ENCODE data around the gene DNAJC4. TPM values are rescaled to one million over a fixed set of nuclear protein-coding genes. Genes with fewer than 3 reads are reported as not detected.

Gene DNAJC4
- total RNA-seq, 1 experiment from 2014 or later: 24.2 TPM

GRCh38 chr11:64258946-64259532 is 28.7 kb downstream of the DNAJC4 start:
- no peaks in the 10 kb centered on the region for H3K23me2 ChIP-seq (ENCODE audit: insufficient read length, low read depth, low read length, poor library complexity, severe bottlenecking)
- H3K79me2 ChIP-seq (ENCODE audit: insufficient read depth, low read length): no peaks in the 10 kb centered on the region
- DNase-seq: no peak
- H2BK120ac ChIP-seq (ENCODE audit: low read depth, low read length, poor library complexity, severe bottlenecking): no peak overlapping the region
- Mint-ChIP-seq H3K4me1 (peaks cover 0 to 8% of the 10 kb centered on the region in 2 experiments; a peak in 3 of 4 replicates), H3K27ac (no peak overlapping the region), H3K27me3 (ENCODE audit: low read depth) (no peaks in the 10 kb centered on the region), H3K4me3 (no peak overlapping the region), H3K36me3 (ENCODE audit: insufficient read depth in 1 of 3, low read depth in 3 of 3) (peaks cover 46 to 86% (median 71%) of the 10 kb centered on the region in 3 experiments), H3K9me3 (no peaks in the 10 kb centered on the region)
- no peak overlapping the region for H2AK5ac ChIP-seq (ENCODE audit: insufficient read length, low read length)
- no peak overlapping the region for H4K8ac ChIP-seq (replicated peaks; ENCODE audit: insufficient read length, low read depth, low read length)
- no peaks in the 10 kb centered on the region for H3K79me1 ChIP-seq (ENCODE audit: insufficient read depth, low read depth, low read length, poor library complexity, severe bottlenecking)
- H4K20me1 ChIP-seq (ENCODE audit: control insufficient read depth, insufficient read depth, insufficient read length): no peaks in the 10 kb centered on the region
- no peak overlapping the region for H3K27ac ChIP-seq (ENCODE audit: insufficient read length, low read depth, low read length)
- no CpG with 5 or more reads among the region's 32 CpGs for WGBS (ENCODE audit: extremely low coverage, insufficient read length, low lambda C conversion rate)
- H3K4ac ChIP-seq (ENCODE audit: low read depth, low read length): no peak overlapping the region
- TF ChIP-seq CTCF (conservative IDR thresholded peaks at IDR 0.05): no peak
- no peaks in the 10 kb centered on the region for H3K27me3 ChIP-seq (ENCODE audit: insufficient read depth, low read length)
- no peak overlapping the region for H3K18ac ChIP-seq (ENCODE audit: insufficient read length, low read depth, low read length)
- H3K4me2 ChIP-seq (ENCODE audit: insufficient read depth, insufficient read length, low read length): no peak overlapping the region
- H3K56ac ChIP-seq (ENCODE audit: insufficient read length, low read depth, low read length): no peak overlapping the region
- H3K9me3 ChIP-seq (ENCODE audit: control insufficient read depth, low read depth, low read length): no peaks in the 10 kb centered on the region
- H2BK15ac ChIP-seq (ENCODE audit: low read depth, low read length): no peak overlapping the region
- H4K5ac ChIP-seq (ENCODE audit: insufficient read length, low read depth, low read length): no peak overlapping the region
- no peak overlapping the region for H3K23ac ChIP-seq (ENCODE audit: insufficient read length, low read depth, low read length)
- H2BK5ac ChIP-seq (ENCODE audit: insufficient read length, low read length): no peak overlapping the region
- H3T11ph ChIP-seq (ENCODE audit: low read length): no peak overlapping the region
- H2BK20ac ChIP-seq (ENCODE audit: low read depth, low read length, poor library complexity, severe bottlenecking): no peak overlapping the region
- no peak overlapping the region for H2BK12ac ChIP-seq (ENCODE audit: insufficient read length, low read depth, low read length)
- no peak overlapping the region for H4K91ac ChIP-seq (ENCODE audit: insufficient read length, low read depth, low read length)
- no peak overlapping the region for H2AFZ ChIP-seq (ENCODE audit: low read length)
- no peaks in the 10 kb centered on the region for H3K4me1 ChIP-seq (ENCODE audit: insufficient read depth, low read length)
- no peak overlapping the region for H3K14ac ChIP-seq (ENCODE audit: insufficient read depth, low read length)
- no peak overlapping the region for H3K9ac ChIP-seq (ENCODE audit: extremely low read depth, insufficient read length, low read length)

All from H9 (cell line).